HEK293 (cell line): ENCODE results near the gene NCOA7.

Experiments
- GLIS2 ChIP-seq: fragments of 450-650 bp; formaldehyde crosslinking; IDR thresholded peaks from 2 replicates; pipeline ENCODE4 v1.5.1; 2016; ENCODE audit warnings: missing biosample characterization, missing genetic modification characterization
- HOXD13 ChIP-seq: sonication (generic); formaldehyde crosslinking; IDR thresholded peaks from 2 replicates; pipeline ENCODE4 v1.8.0; 2022; ENCODE audit warnings: missing genetic modification reagents, borderline replicate concordance
- IKZF3 ChIP-seq: fragments of 450-650 bp; IDR thresholded peaks from 2 replicates; pipeline ENCODE4 v1.5.0; 2018; ENCODE audit warnings: missing biosample characterization, mild to moderate bottlenecking, missing genetic modification characterization, moderate library complexity
- KLF8 ChIP-seq: fragments of 450-650 bp; formaldehyde crosslinking; IDR thresholded peaks from 2 replicates; pipeline ENCODE4 v1.5.1; 2016; ENCODE audit warnings: missing biosample characterization, missing genetic modification characterization
- SALL2 ChIP-seq: fragments of 450-650 bp; formaldehyde crosslinking; IDR thresholded peaks from 2 replicates; pipeline ENCODE4 v1.5.0; 2017; ENCODE audit warnings: missing biosample characterization, mild to moderate bottlenecking, missing genetic modification characterization, borderline replicate concordance
- SCRT1 ChIP-seq: fragments of 450-650 bp; formaldehyde crosslinking; IDR thresholded peaks from 2 replicates; pipeline ENCODE4 v1.5.1; 2016; ENCODE audit warnings: missing biosample characterization, missing genetic modification characterization, borderline replicate concordance
- YY1 ChIP-seq: fragments of 450-650 bp; formaldehyde crosslinking; IDR thresholded peaks from 2 replicates; pipeline ENCODE4 v1.5.1; 2018; ENCODE audit warnings: missing biosample characterization, missing genetic modification characterization
- ZBTB21 ChIP-seq: fragments of 450-650 bp; formaldehyde crosslinking; IDR thresholded peaks from 2 replicates; pipeline ENCODE4 v1.5.1; 2017; ENCODE audit warnings: missing biosample characterization, missing genetic modification characterization
- ZNF175 ChIP-seq: fragments of 450-650 bp; formaldehyde crosslinking; IDR thresholded peaks from 2 replicates; pipeline ENCODE4 v1.5.1; 2016; ENCODE audit warnings: missing biosample characterization, missing genetic modification characterization
- ZNF24 ChIP-seq: fragments of 450-650 bp; formaldehyde crosslinking; IDR thresholded peaks from 2 replicates; pipeline ENCODE4 v1.5.1; 2016; ENCODE audit warnings: missing biosample characterization, missing genetic modification characterization
- ZNF248 ChIP-seq: fragments of 450-650 bp; formaldehyde crosslinking; IDR thresholded peaks from 2 replicates; pipeline ENCODE4 v1.5.1; 2017; ENCODE audit warnings: missing biosample characterization, missing genetic modification characterization
- ZNF311 ChIP-seq: fragments of 450-650 bp; formaldehyde crosslinking; IDR thresholded peaks from 2 replicates; pipeline ENCODE4 v1.5.1; 2017; ENCODE audit warnings: missing biosample characterization, missing genetic modification characterization, borderline replicate concordance
- ZNF394 ChIP-seq: fragments of 450-650 bp; formaldehyde crosslinking; IDR thresholded peaks from 2 replicates; pipeline ENCODE4 v1.5.1; 2016; ENCODE audit warnings: missing biosample characterization, missing genetic modification characterization, mild to moderate bottlenecking, moderate library complexity, borderline replicate concordance
- ZNF404 ChIP-seq: fragments of 450-650 bp; formaldehyde crosslinking; IDR thresholded peaks from 2 replicates; pipeline ENCODE4 v1.5.1; 2017; ENCODE audit warnings: missing biosample characterization, missing genetic modification characterization
- ZNF501 ChIP-seq: fragments of 450-650 bp; formaldehyde crosslinking; IDR thresholded peaks from 2 replicates; pipeline ENCODE4 v1.5.1; 2016; ENCODE audit warnings: missing biosample characterization, missing genetic modification characterization
- ZNF521 ChIP-seq: fragments of 450-650 bp; formaldehyde crosslinking; IDR thresholded peaks from 2 replicates; pipeline ENCODE4 v1.5.1; 2017; ENCODE audit warnings: missing biosample characterization, mild to moderate bottlenecking, missing genetic modification characterization
- ZNF529 ChIP-seq: fragments of 450-650 bp; formaldehyde crosslinking; IDR thresholded peaks from 2 replicates; pipeline ENCODE4 v1.5.1; 2017; ENCODE audit warnings: missing genetic modification characterization, missing biosample characterization; ENCODE audit not compliant: insufficient replicate concordance
- ZNF549 ChIP-seq: fragments of 450-650 bp; IDR thresholded peaks from 2 replicates; pipeline ENCODE4 v1.5.1; 2018; ENCODE audit warnings: missing biosample characterization, missing genetic modification characterization, mild to moderate bottlenecking, inconsistent platforms, moderate library complexity
- ZNF560 ChIP-seq: fragments of 450-650 bp; formaldehyde crosslinking; IDR thresholded peaks from 2 replicates; pipeline ENCODE4 v1.5.1; 2017; ENCODE audit warnings: missing biosample characterization, missing genetic modification characterization, borderline replicate concordance
- ZNF585B ChIP-seq: fragments of 450-650 bp; formaldehyde crosslinking; IDR thresholded peaks from 2 replicates; pipeline ENCODE4 v1.5.1; 2016; ENCODE audit warnings: missing biosample characterization, missing genetic modification characterization
- ZNF596 ChIP-seq: fragments of 450-650 bp; IDR thresholded peaks from 2 replicates; pipeline ENCODE4 v1.5.0; 2018; ENCODE audit warnings: missing biosample characterization, mild to moderate bottlenecking, missing genetic modification characterization, moderate library complexity
- ZNF626 ChIP-seq: fragments of 450-650 bp; sonication (Bioruptor Pico); formaldehyde crosslinking; IDR thresholded peaks from 2 replicates; pipeline ENCODE4 v1.5.1; 2018; ENCODE audit warnings: missing biosample characterization, missing genetic modification characterization, inconsistent platforms
- ZNF658 ChIP-seq: fragments of 450-650 bp; formaldehyde crosslinking; IDR thresholded peaks from 2 replicates; pipeline ENCODE4; 2016; ENCODE audit warnings: missing biosample characterization, missing genetic modification characterization
- ZSCAN16 ChIP-seq: fragments of 450-650 bp; formaldehyde crosslinking; IDR thresholded peaks from 2 replicates; pipeline ENCODE4 v1.5.1; 2016; ENCODE audit warnings: missing biosample characterization, missing genetic modification characterization
- ZXDB ChIP-seq: fragments of 450-650 bp; formaldehyde crosslinking; IDR thresholded peaks from 2 replicates; pipeline ENCODE4 v1.5.1; 2016; ENCODE audit warnings: missing biosample characterization, missing genetic modification characterization
- TF ChIP-seq, protein P1 (sequence below): fragments of 450-650 bp; formaldehyde crosslinking; IDR thresholded peaks from 2 replicates; pipeline ENCODE4 v1.5.1; 2016; ENCODE audit warnings: missing biosample characterization, missing genetic modification characterization
- TF ChIP-seq, protein P2 (sequence below): fragments of 450-650 bp; formaldehyde crosslinking; IDR thresholded peaks from 2 replicates; pipeline ENCODE4 v1.5.1; 2016; ENCODE audit warnings: missing biosample characterization, missing genetic modification characterization
- TF ChIP-seq, protein P3 (sequence below): fragments of 450-650 bp; formaldehyde crosslinking; IDR thresholded peaks from 2 replicates; pipeline ENCODE4 v1.5.1; 2016; ENCODE audit warnings: missing biosample characterization, missing genetic modification characterization
- TF ChIP-seq, protein P4 (sequence below): fragments of 450-650 bp; formaldehyde crosslinking; IDR thresholded peaks from 2 replicates; pipeline ENCODE4 v1.5.1; 2016; ENCODE audit warnings: missing biosample characterization, missing genetic modification characterization
- TF ChIP-seq, protein P5 (sequence below): fragments of 450-650 bp; formaldehyde crosslinking; IDR thresholded peaks from 2 replicates; pipeline ENCODE4 v1.5.1; 2016; ENCODE audit warnings: missing biosample characterization, missing genetic modification characterization

The NCOA7 gene

DNA sequence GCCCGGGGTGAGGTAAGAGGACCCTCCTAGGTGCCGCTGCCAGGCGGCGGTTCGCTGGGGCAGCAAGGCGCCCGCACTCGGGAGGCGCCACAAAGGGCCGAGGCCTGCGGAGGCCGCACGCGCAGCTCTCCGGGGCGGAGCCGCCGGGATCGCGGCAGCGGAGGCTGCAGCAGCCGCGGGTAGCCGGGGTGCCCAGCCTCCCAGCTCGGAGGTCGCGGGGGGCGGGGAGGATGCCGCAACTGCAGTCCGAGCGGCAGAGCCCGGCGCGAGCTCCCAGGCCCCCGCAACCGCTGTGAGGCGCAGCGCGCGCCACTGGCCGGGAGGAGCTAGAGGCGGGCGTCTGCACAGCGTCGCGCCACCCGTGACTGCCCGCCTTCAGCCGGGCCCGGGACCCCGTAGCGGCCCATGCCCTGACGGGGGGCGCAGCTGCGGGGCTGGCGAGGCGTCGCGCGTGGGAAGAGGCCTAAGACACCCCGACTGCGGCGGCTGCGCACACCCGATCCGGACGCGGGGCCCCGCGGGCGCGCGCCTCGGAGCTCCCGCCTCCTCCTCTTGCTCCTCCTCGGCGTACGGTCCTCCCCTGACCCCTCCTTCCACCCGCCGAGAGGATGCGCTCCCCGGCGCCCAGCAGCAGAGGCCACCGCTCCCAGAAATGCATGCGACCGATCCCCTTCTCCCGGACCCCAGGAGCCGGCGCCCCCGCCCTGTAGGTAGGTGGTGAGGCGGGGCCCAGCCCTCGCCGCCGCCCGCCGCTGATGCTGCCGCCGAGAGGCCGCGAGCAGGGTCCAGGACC, at the start of gene NCOA7 (continued):
- TF ChIP-seq, protein P1, sequence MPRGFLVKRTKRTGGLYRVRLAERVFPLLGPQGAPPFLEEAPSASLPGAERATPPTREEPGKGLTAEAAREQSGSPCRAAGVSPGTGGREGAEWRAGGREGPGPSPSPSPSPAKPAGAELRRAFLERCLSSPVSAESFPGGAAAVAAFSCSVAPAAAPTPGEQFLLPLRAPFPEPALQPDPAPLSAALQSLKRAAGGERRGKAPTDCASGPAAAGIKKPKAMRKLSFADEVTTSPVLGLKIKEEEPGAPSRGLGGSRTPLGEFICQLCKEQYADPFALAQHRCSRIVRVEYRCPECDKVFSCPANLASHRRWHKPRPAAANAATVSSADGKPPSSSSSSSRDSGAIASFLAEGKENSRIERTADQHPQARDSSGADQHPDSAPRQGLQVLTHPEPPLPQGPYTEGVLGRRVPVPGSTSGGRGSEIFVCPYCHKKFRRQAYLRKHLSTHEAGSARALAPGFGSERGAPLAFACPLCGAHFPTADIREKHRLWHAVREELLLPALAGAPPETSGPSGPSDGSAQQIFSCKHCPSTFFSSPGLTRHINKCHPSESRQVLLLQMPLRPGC (tag by site-specific recombination) = no peak
- TF ChIP-seq IKZF3 (tag by site-specific recombination) (peak; percentile 89), YY1 (0 out of 2 replicates have a peak, but pooled peaks have one; percentile 38), ZNF248 (tag by site-specific recombination) (no peak), ZNF394 (tag by site-specific recombination) (no peak; the same call in 1 of the 2 replicates), ZNF311 (tag by site-specific recombination) (no peak), ZNF549 (tag by site-specific recombination) (0 out of 2 replicates have a peak, but pooled peaks have one; percentile 56), ZNF596 (tag by site-specific recombination) (no peak; the same call in 1 of the 2 replicates), ZNF658 (no peak), ZSCAN16 (tag by site-specific recombination) (no peak), SCRT1 (tag by site-specific recombination) (no peak), ZNF585B (tag by site-specific recombination) (no peak), SALL2 (tag by site-specific recombination) (no peak), ZNF529 (tag by site-specific recombination) (no peak), GLIS2 (no peak), KLF8 (tag by site-specific recombination) (peak; percentile 85; the same call in 1 of the 2 replicates), ZNF404 (tag by site-specific recombination) (no peak), ZNF521 (tag by site-specific recombination) (no peak), ZXDB (tag by site-specific recombination) (peak; percentile 60), ZNF626 (tag by site-specific recombination) (no peak), ZBTB21 (tag by site-specific recombination) (no peak), ZNF24 (tag by site-specific recombination) (no peak), ZNF560 (tag by site-specific recombination) (no peak), HOXD13 (CRISPR knock-in tag) (no peak; the same call in 1 of the 2 replicates), ZNF501 (peak; percentile 87), ZNF175 (tag by site-specific recombination) (no peak)
- TF ChIP-seq, protein P2, sequence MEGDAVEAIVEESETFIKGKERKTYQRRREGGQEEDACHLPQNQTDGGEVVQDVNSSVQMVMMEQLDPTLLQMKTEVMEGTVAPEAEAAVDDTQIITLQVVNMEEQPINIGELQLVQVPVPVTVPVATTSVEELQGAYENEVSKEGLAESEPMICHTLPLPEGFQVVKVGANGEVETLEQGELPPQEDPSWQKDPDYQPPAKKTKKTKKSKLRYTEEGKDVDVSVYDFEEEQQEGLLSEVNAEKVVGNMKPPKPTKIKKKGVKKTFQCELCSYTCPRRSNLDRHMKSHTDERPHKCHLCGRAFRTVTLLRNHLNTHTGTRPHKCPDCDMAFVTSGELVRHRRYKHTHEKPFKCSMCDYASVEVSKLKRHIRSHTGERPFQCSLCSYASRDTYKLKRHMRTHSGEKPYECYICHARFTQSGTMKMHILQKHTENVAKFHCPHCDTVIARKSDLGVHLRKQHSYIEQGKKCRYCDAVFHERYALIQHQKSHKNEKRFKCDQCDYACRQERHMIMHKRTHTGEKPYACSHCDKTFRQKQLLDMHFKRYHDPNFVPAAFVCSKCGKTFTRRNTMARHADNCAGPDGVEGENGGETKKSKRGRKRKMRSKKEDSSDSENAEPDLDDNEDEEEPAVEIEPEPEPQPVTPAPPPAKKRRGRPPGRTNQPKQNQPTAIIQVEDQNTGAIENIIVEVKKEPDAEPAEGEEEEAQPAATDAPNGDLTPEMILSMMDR = peak; percentile 66; the same call in 1 of the 2 replicates
- TF ChIP-seq, protein P3, sequence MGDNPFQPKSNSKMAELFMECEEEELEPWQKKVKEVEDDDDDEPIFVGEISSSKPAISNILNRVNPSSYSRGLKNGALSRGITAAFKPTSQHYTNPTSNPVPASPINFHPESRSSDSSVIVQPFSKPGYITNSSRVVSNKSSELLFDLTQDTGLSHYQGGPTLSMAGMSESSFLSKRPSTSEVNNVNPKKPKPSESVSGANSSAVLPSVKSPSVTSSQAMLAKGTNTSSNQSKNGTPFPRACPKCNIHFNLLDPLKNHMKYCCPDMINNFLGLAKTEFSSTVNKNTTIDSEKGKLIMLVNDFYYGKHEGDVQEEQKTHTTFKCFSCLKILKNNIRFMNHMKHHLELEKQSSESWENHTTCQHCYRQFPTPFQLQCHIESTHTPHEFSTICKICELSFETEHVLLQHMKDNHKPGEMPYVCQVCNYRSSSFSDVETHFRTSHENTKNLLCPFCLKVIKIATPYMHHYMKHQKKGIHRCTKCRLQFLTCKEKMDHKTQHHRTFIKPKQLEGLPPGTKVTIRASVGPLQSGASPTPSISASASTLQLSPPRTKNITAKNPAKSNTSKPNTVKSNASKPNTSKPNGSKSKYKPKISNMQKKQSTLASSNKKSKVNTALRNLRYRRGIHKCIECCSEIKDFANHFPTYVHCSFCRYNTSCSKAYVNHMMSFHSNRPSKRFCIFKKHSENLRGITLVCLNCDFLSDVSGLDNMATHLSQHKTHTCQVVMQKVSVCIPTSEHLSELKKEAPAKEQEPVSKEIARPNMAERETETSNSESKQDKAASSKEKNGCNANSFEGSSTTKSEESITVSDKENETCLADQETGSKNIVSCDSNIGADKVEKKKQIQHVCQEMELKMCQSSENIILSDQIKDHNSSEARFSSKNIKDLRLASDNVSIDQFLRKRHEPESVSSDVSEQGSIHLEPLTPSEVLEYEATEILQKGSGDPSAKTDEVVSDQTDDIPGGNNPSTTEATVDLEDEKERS (tag by site-specific recombination) = no peak
- TF ChIP-seq, protein P4, sequence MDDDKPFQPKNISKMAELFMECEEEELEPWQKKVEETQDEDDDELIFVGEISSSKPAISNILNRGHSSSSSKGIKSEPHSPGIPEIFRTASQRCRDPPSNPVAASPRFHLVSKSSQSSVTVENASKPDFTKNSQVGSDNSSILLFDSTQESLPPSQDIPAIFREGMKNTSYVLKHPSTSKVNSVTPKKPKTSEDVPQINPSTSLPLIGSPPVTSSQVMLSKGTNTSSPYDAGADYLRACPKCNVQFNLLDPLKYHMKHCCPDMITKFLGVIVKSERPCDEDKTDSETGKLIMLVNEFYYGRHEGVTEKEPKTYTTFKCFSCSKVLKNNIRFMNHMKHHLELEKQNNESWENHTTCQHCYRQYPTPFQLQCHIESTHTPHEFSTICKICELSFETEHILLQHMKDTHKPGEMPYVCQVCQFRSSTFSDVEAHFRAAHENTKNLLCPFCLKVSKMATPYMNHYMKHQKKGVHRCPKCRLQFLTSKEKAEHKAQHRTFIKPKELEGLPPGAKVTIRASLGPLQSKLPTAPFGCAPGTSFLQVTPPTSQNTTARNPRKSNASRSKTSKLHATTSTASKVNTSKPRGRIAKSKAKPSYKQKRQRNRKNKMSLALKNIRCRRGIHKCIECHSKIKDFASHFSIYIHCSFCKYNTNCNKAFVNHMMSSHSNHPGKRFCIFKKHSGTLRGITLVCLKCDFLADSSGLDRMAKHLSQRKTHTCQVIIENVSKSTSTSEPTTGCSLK (tag by site-specific recombination) = no peak
- TF ChIP-seq, protein P5, sequence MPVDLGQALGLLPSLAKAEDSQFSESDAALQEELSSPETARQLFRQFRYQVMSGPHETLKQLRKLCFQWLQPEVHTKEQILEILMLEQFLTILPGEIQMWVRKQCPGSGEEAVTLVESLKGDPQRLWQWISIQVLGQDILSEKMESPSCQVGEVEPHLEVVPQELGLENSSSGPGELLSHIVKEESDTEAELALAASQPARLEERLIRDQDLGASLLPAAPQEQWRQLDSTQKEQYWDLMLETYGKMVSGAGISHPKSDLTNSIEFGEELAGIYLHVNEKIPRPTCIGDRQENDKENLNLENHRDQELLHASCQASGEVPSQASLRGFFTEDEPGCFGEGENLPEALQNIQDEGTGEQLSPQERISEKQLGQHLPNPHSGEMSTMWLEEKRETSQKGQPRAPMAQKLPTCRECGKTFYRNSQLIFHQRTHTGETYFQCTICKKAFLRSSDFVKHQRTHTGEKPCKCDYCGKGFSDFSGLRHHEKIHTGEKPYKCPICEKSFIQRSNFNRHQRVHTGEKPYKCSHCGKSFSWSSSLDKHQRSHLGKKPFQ (tag by site-specific recombination) = no peak
